ENCODE data around the gene PTOV1.

- TF ChIP-seq POLR2AphosphoS5 (IDR thresholded peaks at IDR 0.05; ENCODE audit: low read depth) (peak; percentile 13; the same call in 1 of the 2 replicates), CTCF (IDR thresholded peaks at IDR 0.05; ENCODE audit: insufficient read depth, low read length) (no peak), GABPA (IDR thresholded peaks at IDR 0.05; ENCODE audit: low read depth) (no peak), REST (IDR thresholded peaks at IDR 0.05; ENCODE audit: insufficient replicate concordance, low read depth) (no peak)
These were observed 56.1 kb downstream of the PTOV1 start for GRCh38 chr19:49906879-49907564.
